Measurements from ENCODE around the gene CCDC28A. TPM values are rescaled to one million over a fixed set of nuclear protein-coding genes. Genes with fewer than 3 reads are reported as not detected.

Gene CCDC28A
- total and polyA plus RNA-seq, 4 donors: 15.1 to 30.8 (median 24.5) TPM

- Histone ChIP-seq H3K9ac (ENCODE audit: insufficient read depth in 1 of 2, low read length in 2 of 2) (no peak overlapping the region), H3K36me3 (ENCODE audit: control insufficient read depth in 4 of 4, insufficient read depth in 4 of 4, low read length in 4 of 4) (no peaks in the 10 kb centered on the region), H3K27ac (ENCODE audit: low read depth in 1 of 2, low read length in 1 of 2) (no peak overlapping the region), H3K4me3 (no peak overlapping the region), H3K4me1 (ENCODE audit: control insufficient read depth in 5 of 5, insufficient read depth in 5 of 5, low read length in 5 of 5) (no peaks in the 10 kb centered on the region), H3K9me3 (ENCODE audit: control insufficient read depth in 4 of 4, insufficient read depth in 3 of 4, low read length in 3 of 4) (peaks cover 0 to 2% (median 0%) of the 10 kb centered on the region in 4 donors), H3K27me3 (ENCODE audit: control insufficient read depth in 3 of 3, insufficient read depth in 3 of 3, low read length in 2 of 3) (no peaks in the 10 kb centered on the region)
- no peak for DNase-seq
- no peak for ATAC-seq (ENCODE audit: insufficient read depth, low FRiP score)
- no peak for TF ChIP-seq CTCF (IDR thresholded peaks at IDR 0.05; ENCODE audit: control extremely low read depth, extremely low read depth)
- 58 to 79% methylated on average over 3 of the region's 3 CpGs for WGBS, 2 donors
These were observed 38.3 kb downstream of the CCDC28A start for GRCh38 chr6:138811866-138812265.

- Histone ChIP-seq H3K4me1 (ENCODE audit: control insufficient read depth in 5 of 5, insufficient read depth in 5 of 5, low read length in 5 of 5) (peaks cover 0 to 11% (median 7%) of the 10 kb centered on the region in 5 donors), H3K9ac (ENCODE audit: insufficient read depth in 1 of 2, low read length in 2 of 2) (no peak overlapping the region), H3K27me3 (ENCODE audit: control insufficient read depth in 3 of 3, insufficient read depth in 3 of 3, low read length in 2 of 3) (no peaks in the 10 kb centered on the region), H3K27ac (ENCODE audit: low read depth in 1 of 2, low read length in 1 of 2) (no peak overlapping the region), H3K9me3 (ENCODE audit: control insufficient read depth in 4 of 4, insufficient read depth in 3 of 4, low read length in 3 of 4) (peaks cover 0 to 2% (median 0%) of the 10 kb centered on the region in 4 donors), H3K4me3 (no peak overlapping the region), H3K36me3 (ENCODE audit: control insufficient read depth in 4 of 4, insufficient read depth in 4 of 4, low read length in 4 of 4) (no peaks in the 10 kb centered on the region)
- TF ChIP-seq CTCF (IDR thresholded peaks at IDR 0.05; ENCODE audit: control extremely low read depth, extremely low read depth): no peak
- 58 to 80% methylated on average over 5 of the region's 5 CpGs for WGBS, 2 donors
- ATAC-seq (ENCODE audit: insufficient read depth, low FRiP score) (no peak), DNase-seq (peak in 1 of 3 donors; percentile 15)
These were observed 40.7 kb downstream of the CCDC28A start for GRCh38 chr6:138814179-138814834.

- TF ChIP-seq CTCF (IDR thresholded peaks at IDR 0.05; ENCODE audit: control extremely low read depth, extremely low read depth): no peak
- Histone ChIP-seq H3K9me3 (ENCODE audit: control insufficient read depth in 4 of 4, insufficient read depth in 3 of 4, low read length in 3 of 4) (peaks cover 0 to 2% (median 0%) of the 10 kb centered on the region in 4 donors), H3K9ac (ENCODE audit: insufficient read depth in 1 of 2, low read length in 2 of 2) (no peak overlapping the region), H3K36me3 (ENCODE audit: control insufficient read depth in 4 of 4, insufficient read depth in 4 of 4, low read length in 4 of 4) (no peaks in the 10 kb centered on the region), H3K4me1 (ENCODE audit: control insufficient read depth in 5 of 5, insufficient read depth in 5 of 5, low read length in 5 of 5) (peaks cover 0 to 11% (median 7%) of the 10 kb centered on the region in 5 donors), H3K27me3 (ENCODE audit: control insufficient read depth in 3 of 3, insufficient read depth in 3 of 3, low read length in 2 of 3) (no peaks in the 10 kb centered on the region), H3K27ac (ENCODE audit: low read depth in 1 of 2, low read length in 1 of 2) (no peak overlapping the region), H3K4me3 (no peak overlapping the region)
- 66 to 88% methylated on average over 6 of the region's 6 CpGs for WGBS, 2 donors
- ATAC-seq (ENCODE audit: insufficient read depth, low FRiP score): no peak
- no peak for DNase-seq
These were observed 41.7 kb downstream of the CCDC28A start for GRCh38 chr6:138815221-138815620.
